GM21367 (cell line): ENCODE data around the gene PRTFDC1.

Experiments
- ATAC-seq: cut with Tn5 transposase; IDR thresholded peaks from one replicate; pipeline ENCODE4 v1.9.1; 2021; ENCODE audit not compliant: unreplicated experiment

The PRTFDC1 gene

GRCh38 chr10:24882047-24882698, 70.2 kb downstream of the PRTFDC1 start:
- no peak for ATAC-seq

- ATAC-seq: no peak
Measured at GRCh38 chr10:24879861-24880260, 72.5 kb downstream of the PRTFDC1 start.

GRCh38 chr10:24874133-24874532, 78.3 kb downstream of the PRTFDC1 start:
- no peak for ATAC-seq

GRCh38 chr10:24873281-24873683, 79.1 kb downstream of the PRTFDC1 start:
- ATAC-seq: no peak

GRCh38 chr10:24872790-24873182, 79.6 kb downstream of the PRTFDC1 start:
- no peak for ATAC-seq

- ATAC-seq: no peak
Measured at GRCh38 chr10:24872049-24872789, 80.2 kb downstream of the PRTFDC1 start.

- ATAC-seq: no peak
Measured at GRCh38 chr10:24871011-24871935, 81.1 kb downstream of the PRTFDC1 start.

- ATAC-seq: no peak
Measured at GRCh38 chr10:24869354-24870015, 82.9 kb downstream of the PRTFDC1 start.

GRCh38 chr10:24866604-24867583, 85.5 kb downstream of the PRTFDC1 start:
- no peak for ATAC-seq

- no peak for ATAC-seq
Measured at GRCh38 chr10:24865783-24866182, 86.6 kb downstream of the PRTFDC1 start.

GRCh38 chr10:24862589-24862988, 89.8 kb downstream of the PRTFDC1 start:
- ATAC-seq: no peak

- no peak for ATAC-seq
Measured at GRCh38 chr10:24858288-24859270, 93.8 kb downstream of the PRTFDC1 start.

GRCh38 chr10:24857031-24857725, 95.2 kb downstream of the PRTFDC1 start:
- ATAC-seq: no peak

GRCh38 chr10:24854256-24854655, 98.2 kb downstream of the PRTFDC1 start:
- ATAC-seq: no peak

- no peak for ATAC-seq
Measured at GRCh38 chr10:24853661-24854060, 98.7 kb downstream of the PRTFDC1 start.

- ATAC-seq: no peak
Measured at GRCh38 chr10:24851629-24852028, 100.8 kb downstream of the PRTFDC1 start.

GRCh38 chr10:24850727-24851296, 101.6 kb downstream of the PRTFDC1 start:
- no peak for ATAC-seq
